IMR-90 (cell line): ENCODE measurements around the gene PFDN1. TPM values are rescaled to one million over a fixed set of nuclear protein-coding genes. Genes with fewer than 3 reads are reported as not detected.

Experiments
- ATAC-seq: fragments of 200-7000 bp; cut with Tn5 transposase; 2 replicates; pipeline ENCODE4 v1.9.1; 2020; ENCODE audit warnings: low read depth, mild to moderate bottlenecking, moderate library complexity
- BruUV-seq: library from RNA; stranded (reverse); fragments of 400-500 nt; replicated peaks from 2 replicates; lab custom pipeline; 2021; lab: Mats Ljungman, UMichigan
- CTCF ChIA-PET: fragments of 300-600 bp; formaldehyde crosslinking; extraction: SDS; loops from one replicate; lab custom pipeline; 2021; ENCODE audit warnings: antibody characterized with exemption; lab: Yijun Ruan, JAX
- POLR2A ChIA-PET: fragments of 300-600 bp; sonication (Branson Sonifier 250); formaldehyde crosslinking; loops from one replicate; lab custom pipeline; 2022; ENCODE audit warnings: antibody characterized with exemption; ENCODE audit not compliant: unreplicated experiment; lab: Charles Lee
- DNase-seq: peaks from one replicate; pipeline ENCODE4 v3.0.0; 2013
- H2AFZ ChIP-seq: replicated peaks from 2 replicates; pipeline ENCODE3; 2013; ENCODE audit warnings: low read length, mild to moderate bottlenecking; ENCODE audit not compliant: poor library complexity
- H2AK5ac ChIP-seq: 2 replicates; pipeline ENCODE4 v1.6.1; 2013; ENCODE audit warnings: low read depth, low read length, inconsistent platforms
- H2AK9ac ChIP-seq: replicated peaks from 2 replicates; pipeline ENCODE3; 2013; ENCODE audit warnings: mild to moderate bottlenecking, low read depth, low read length, moderate library complexity; ENCODE audit not compliant: poor library complexity
- H2BK120ac ChIP-seq: 2 replicates; pipeline ENCODE4 v1.6.1; 2013; ENCODE audit warnings: low read depth, low read length, inconsistent platforms
- H2BK15ac ChIP-seq: 3 replicates; pipeline ENCODE4 v1.6.1; 2013; ENCODE audit warnings: low read depth, low read length, inconsistent platforms
- H2BK20ac ChIP-seq: 2 replicates; pipeline ENCODE4 v1.6.1; 2013; ENCODE audit warnings: low read depth, mild to moderate bottlenecking, inconsistent platforms, low read length, moderate library complexity
- H2BK5ac ChIP-seq: 2 replicates; pipeline ENCODE4 v1.6.1; 2013; ENCODE audit warnings: mild to moderate bottlenecking, low read depth, low read length, inconsistent platforms; ENCODE audit not compliant: poor library complexity, severe bottlenecking
- H3K14ac ChIP-seq: replicated peaks from 2 replicates; pipeline ENCODE4 v1.6.1; 2013; ENCODE audit warnings: low read depth, low read length, inconsistent platforms
- H3K18ac ChIP-seq: 2 replicates; pipeline ENCODE4 v1.6.1; 2013; ENCODE audit warnings: low read depth, low read length, control low read depth
- H3K23ac ChIP-seq: 2 replicates; pipeline ENCODE4 v1.6.1; 2013; ENCODE audit warnings: low read depth, low read length, inconsistent platforms
- H3K27ac ChIP-seq: 2 replicates; pipeline ENCODE4 v1.5.1; 2013; ENCODE audit warnings: mild to moderate bottlenecking, control low read depth, low read length; ENCODE audit not compliant: insufficient read depth
- H3K27me3 ChIP-seq: 2 replicates; pipeline ENCODE4 v1.6.1; 2013; ENCODE audit warnings: low read length; ENCODE audit not compliant: control insufficient read depth, insufficient read depth
- H3K36me3 ChIP-seq: 2 replicates; pipeline ENCODE4 v1.6.1; 2013; ENCODE audit warnings: low read length, mixed read lengths; ENCODE audit not compliant: control insufficient read depth, insufficient read depth
- H3K4ac ChIP-seq: 2 replicates; pipeline ENCODE4 v1.6.1; 2013; ENCODE audit warnings: low read depth, low read length, inconsistent platforms
- H3K4me1 ChIP-seq: 2 replicates; pipeline ENCODE4 v1.6.1; 2013; ENCODE audit warnings: low read length, mixed read lengths; ENCODE audit not compliant: control insufficient read depth, insufficient read depth
- H3K4me2 ChIP-seq: 2 replicates; pipeline ENCODE4 v1.6.1; 2013; ENCODE audit warnings: low read depth, mild to moderate bottlenecking, control low read depth, low read length, moderate library complexity
- H3K4me3 ChIP-seq: 2 replicates; pipeline ENCODE4 v1.5.1; 2013; ENCODE audit warnings: low read depth, mild to moderate bottlenecking, control low read depth, low read length, moderate library complexity; ENCODE audit not compliant: insufficient read depth
- H3K56ac ChIP-seq: 2 replicates; pipeline ENCODE4 v1.6.1; 2013; ENCODE audit warnings: low read length, inconsistent platforms; ENCODE audit not compliant: insufficient read depth; ENCODE audit errors: extremely low read depth
- H3K79me1 ChIP-seq, 2 experiments: 2 replicates each; pipeline ENCODE4 v1.6.1; 2013; ENCODE audit warnings: low read length in 2 of 2, inconsistent platforms in 1 of 2, low read depth in 1 of 2
- H3K9ac ChIP-seq: 2 replicates; pipeline ENCODE4 v1.6.1; 2013; ENCODE audit warnings: low read depth, low read length, control low read depth
- H3K9me1 ChIP-seq: 2 replicates; pipeline ENCODE4 v1.6.1; 2013; ENCODE audit warnings: low read length, inconsistent platforms; ENCODE audit not compliant: insufficient read depth
- H3K9me3 ChIP-seq: 2 replicates; pipeline ENCODE4 v1.6.1; 2013; ENCODE audit warnings: low read length; ENCODE audit not compliant: control insufficient read depth, insufficient read depth
- H4K20me1 ChIP-seq: 2 replicates; pipeline ENCODE4 v1.6.1; 2013; ENCODE audit warnings: low read length, inconsistent platforms; ENCODE audit not compliant: insufficient read depth
- H4K5ac ChIP-seq: 2 replicates; pipeline ENCODE4 v1.6.1; 2013; ENCODE audit warnings: mild to moderate bottlenecking, low read depth, low read length, control low read depth
- H4K8ac ChIP-seq, 2 experiments: 2 replicates each; pipeline ENCODE4 v1.6.1; 2013; ENCODE audit warnings: low read depth in 2 of 2, low read length in 2 of 2, control low read depth in 1 of 2, inconsistent platforms in 1 of 2
- H4K91ac ChIP-seq: 2 replicates; pipeline ENCODE4 v1.6.1; 2013; ENCODE audit warnings: low read depth, low read length, inconsistent platforms; ENCODE audit not compliant: insufficient read depth
- BHLHE40 ChIP-seq: fragments of 150-350 bp; IDR thresholded peaks from 2 replicates; pipeline ENCODE4 v1.6.1; 2016; ENCODE audit warnings: mild to moderate bottlenecking, low read depth, low read length
- CEBPB ChIP-seq: IDR thresholded peaks from 2 replicates; pipeline ENCODE4 v1.6.1; 2012; ENCODE audit warnings: low read depth, low read length, improper control_type of control experiment
- CHD1 ChIP-seq: IDR thresholded peaks from 2 replicates; pipeline ENCODE4 v1.6.1; 2012; ENCODE audit warnings: low read depth, low read length, improper control_type of control experiment
- CTCF ChIP-seq: conservative IDR thresholded peaks from 2 replicates; pipeline ENCODE4 v1.5.1; 2012; ENCODE audit warnings: mild to moderate bottlenecking, low read depth, low read length, improper control_type of control experiment
- ELK1 ChIP-seq: fragments of 150-350 bp; IDR thresholded peaks from 2 replicates; pipeline ENCODE4 v1.6.1; 2016; ENCODE audit warnings: low read depth, mild to moderate bottlenecking, low read length, moderate library complexity, borderline replicate concordance
- FOS ChIP-seq: fragments of 150-350 bp; IDR thresholded peaks from 2 replicates; pipeline ENCODE4 v1.6.1; 2016; ENCODE audit warnings: low read depth, low read length
- MAFK ChIP-seq: IDR thresholded peaks from 2 replicates; pipeline ENCODE4 v1.6.1; 2012; ENCODE audit warnings: low read depth, low read length, improper control_type of control experiment
- MAZ ChIP-seq: IDR thresholded peaks from 2 replicates; pipeline ENCODE4 v1.6.1; 2012; ENCODE audit warnings: low read depth, mild to moderate bottlenecking, low read length, improper control_type of control experiment, moderate library complexity, borderline replicate concordance
- MXI1 ChIP-seq: IDR thresholded peaks from 2 replicates; pipeline ENCODE4 v1.6.1; 2012; ENCODE audit warnings: low read depth, mild to moderate bottlenecking, low read length, moderate library complexity, borderline replicate concordance
- NFE2L2 ChIP-seq: fragments of 150-350 bp; IDR thresholded peaks from 2 replicates; pipeline ENCODE4 v1.6.1; 2016; ENCODE audit warnings: low read depth, mild to moderate bottlenecking, low read length
- POLR2A ChIP-seq: IDR thresholded peaks from 2 replicates; pipeline ENCODE4 v1.6.1; 2012; ENCODE audit warnings: mild to moderate bottlenecking, low read depth, low read length
- RAD21 ChIP-seq: IDR thresholded peaks from 2 replicates; pipeline ENCODE4 v1.6.1; 2012; ENCODE audit warnings: low read length, improper control_type of control experiment
- RCOR1 ChIP-seq: IDR thresholded peaks from 2 replicates; pipeline ENCODE4 v1.6.1; 2012; ENCODE audit warnings: mild to moderate bottlenecking, low read length, improper control_type of control experiment; ENCODE audit not compliant: insufficient replicate concordance
- RFX5 ChIP-seq: IDR thresholded peaks from 2 replicates; pipeline ENCODE4 v1.8.0; 2012; ENCODE audit warnings: low read depth, mild to moderate bottlenecking, low read length, moderate library complexity
- SMC3 ChIP-seq: fragments of 150-350 bp; IDR thresholded peaks from 2 replicates; pipeline ENCODE4 v1.6.1; 2016; ENCODE audit warnings: low read depth, mild to moderate bottlenecking, antibody characterized with exemption, low read length, moderate library complexity
- USF2 ChIP-seq: fragments of 150-350 bp; IDR thresholded peaks from 2 replicates; pipeline ENCODE4 v1.6.1; 2017; ENCODE audit warnings: mild to moderate bottlenecking, antibody characterized with exemption, low read length, low read depth
- WGBS, 2 experiments: methylation state at CpG; one replicate each; pipeline versions ENCODE4 v1.1.5 to v1.1.7; 2013; ENCODE audit warnings: missing lambda C conversion rate in 2 of 2; ENCODE audit not compliant: insufficient read length in 1 of 2; ENCODE audit errors: extremely low coverage in 2 of 2; 5-methylcytosine and 5-hydroxymethylcytosine counted together
- dilution Hi-C: fragments of 300-500 bp; cut with HindIII; formaldehyde crosslinking; loops from one replicate; pipeline ENCODE4 v1.14.3; 2018; ENCODE audit warnings: low sequenced_read_pairs; ENCODE audit not compliant: unreplicated experiment
- in situ Hi-C: fragments of 300-500 bp; cut with MboI; formaldehyde crosslinking; loops from 3 replicates; pipeline ENCODE4 v1.14.3; 2019; ENCODE audit warnings: low sequenced_read_pairs, inconsistent platforms, mixed read lengths
- intact Hi-C: fragments of 100-400 bp; cut with micrococcal nuclease; formaldehyde crosslinking; loops from 2 replicates; pipeline ENCODE4 v1.10.0; 2022
- polyA plus RNA-seq, 3 experiments: library from polyadenylated mRNA; depleted of rRNA; stranded (reverse); fragments of >200 nt; gene quantifications; 2 replicates each; pipeline ENCODE4 v1.2.3, GENCODE V29; 2012; ENCODE audit warnings: low replicate concordance in 1 of 3
- total RNA-seq: library from RNA; depleted of rRNA; stranded (reverse); fragments of >200 nt; gene quantifications from 2 replicates; pipeline ENCODE4 v1.2.3, GENCODE V29; 2012

Gene PFDN1
- total and polyA plus RNA-seq, 2 of the 4 experiments (the other 2 are of a cell fraction): 98.8 to 134 TPM

GRCh38 chr5:140232731-140233130 is 70.2 kb downstream of the PFDN1 start:
- H3K14ac ChIP-seq: no peak overlapping the region
- no peak overlapping the region for H2BK20ac ChIP-seq
- no peak overlapping the region for H2BK5ac ChIP-seq
- no CpG with 5 or more reads among the region's 1 CpG for WGBS, 2 experiments
- no peak overlapping the region for H3K4me2 ChIP-seq
- H4K91ac ChIP-seq: no peak overlapping the region
- no peak for DNase-seq
- POLR2A ChIA-PET: no interaction called here
- intact Hi-C loops: no loop called here
- no peak overlapping the region for H3K18ac ChIP-seq
- H3K36me3 ChIP-seq: no peaks in the 10 kb centered on the region
- TF ChIP-seq CEBPB (no peak), RFX5 (no peak), MAFK (no peak), MAZ (no peak), CHD1 (no peak), POLR2A (no peak), CTCF (no peak), SMC3 (no peak), MXI1 (no peak), RAD21 (no peak), ELK1 (no peak), NFE2L2 (no peak), BHLHE40 (no peak), USF2 (no peak), RCOR1 (no peak), FOS (no peak)
- H4K5ac ChIP-seq: no peak overlapping the region
- no peak overlapping the region for H2BK120ac ChIP-seq
- no peak overlapping the region for H2BK15ac ChIP-seq
- no peak overlapping the region for H3K4ac ChIP-seq
- H3K27me3 ChIP-seq: no peaks in the 10 kb centered on the region
- H2AK9ac ChIP-seq: no peak overlapping the region
- H3K9ac ChIP-seq: no peak overlapping the region
- no peaks in the 10 kb centered on the region for H3K79me1 ChIP-seq
- H3K27ac ChIP-seq: no peak overlapping the region
- no peak for ATAC-seq
- in situ Hi-C loops: no loop called here
- 0 out of 2 replicates have a peak, but pooled peaks cover 2% of the 10 kb centered on the region for H3K9me1 ChIP-seq
- H3K56ac ChIP-seq: no peak overlapping the region
- no peak overlapping the region for H2AFZ ChIP-seq
- H4K20me1 ChIP-seq: no peaks in the 10 kb centered on the region
- dilution Hi-C loops: no loop called here
- no peak overlapping the region for H3K4me3 ChIP-seq
- no peak overlapping the region for H3K23ac ChIP-seq
- H2AK5ac ChIP-seq: no peak overlapping the region
- BruUV-seq: no TSS peak
- no peaks in the 10 kb centered on the region for H3K4me1 ChIP-seq
- CTCF ChIA-PET: interaction anchor here (0.7 kb wide), 1 partner anchor 12 kb away, joined by 3 read pairs; no protein-coding TSS in a partner anchor
- no peak overlapping the region for H4K8ac ChIP-seq
- no peaks in the 10 kb centered on the region for H3K9me3 ChIP-seq
